HepG2 (cell line): Measurements from ENCODE around the gene LARP4. TPM values are rescaled to one million over a fixed set of nuclear protein-coding genes. Genes with fewer than 3 reads are reported as not detected.

Source experiments
- ARID2 ChIP-seq: sonication (generic); formaldehyde crosslinking; IDR thresholded peaks from 2 replicates; pipeline ENCODE4 v1.8.1; 2022; ENCODE audit warnings: mild to moderate bottlenecking, missing genetic modification reagents, borderline replicate concordance
- ARNT ChIP-seq: fragments of 450-650 bp; IDR thresholded peaks from 2 replicates; pipeline ENCODE4 v1.6.1; 2017
- ATF4 ChIP-seq, 2 experiments: fragments of 450-650 bp in 1 of 2; sonication (generic) in 1 of 2; formaldehyde crosslinking; IDR thresholded peaks; 2 replicates each; pipeline versions ENCODE4 v1.5.0 to v1.8.0; 2020 to 2022; ENCODE audit warnings: mild to moderate bottlenecking in 1 of 2, missing genetic modification reagents in 1 of 2
- BATF2 ChIP-seq: sonication (generic); formaldehyde crosslinking; IDR thresholded peaks from 2 replicates; pipeline ENCODE4 v1.8.0; 2022; ENCODE audit warnings: mild to moderate bottlenecking, missing genetic modification reagents, moderate library complexity
- GMEB2 ChIP-seq: IDR thresholded peaks from 2 replicates; pipeline ENCODE4 v1.6.1; 2016; ENCODE audit warnings: missing biosample characterization, missing genetic modification reagents, low read depth
- GPN1 ChIP-seq: sonication (generic); formaldehyde crosslinking; IDR thresholded peaks from 2 replicates; pipeline ENCODE4 v1.5.1; 2020; ENCODE audit warnings: missing genetic modification reagents, borderline replicate concordance
- MED8 ChIP-seq: sonication (generic); formaldehyde crosslinking; IDR thresholded peaks from 2 replicates; pipeline ENCODE4 v1.8.1; 2023; ENCODE audit warnings: mild to moderate bottlenecking, missing genetic modification reagents; ENCODE audit not compliant: insufficient replicate concordance
- MTA1 ChIP-seq: sonication (generic); formaldehyde crosslinking; IDR thresholded peaks from 2 replicates; pipeline ENCODE4 v1.4.0; 2020; ENCODE audit warnings: missing genetic modification reagents, mild to moderate bottlenecking, borderline replicate concordance
- MXI1 ChIP-seq: IDR thresholded peaks from 3 replicates; pipeline ENCODE4 v1.6.1; 2012; ENCODE audit warnings: low read depth, low read length, inconsistent platforms, borderline replicate concordance
- RBM22 ChIP-seq: fragments of 200-400 bp; formaldehyde crosslinking; optimal IDR thresholded peaks from 2 replicates; pipeline ENCODE3; 2017; ENCODE audit warnings: mild to moderate bottlenecking, low read length, moderate library complexity
- RELA ChIP-seq: sonication (generic); formaldehyde crosslinking; IDR thresholded peaks from 2 replicates; pipeline ENCODE4 v1.4.0; 2020; ENCODE audit warnings: missing genetic modification reagents
- RFX5 ChIP-seq: IDR thresholded peaks from 2 replicates; pipeline ENCODE4 v1.6.1; 2011; ENCODE audit warnings: low read depth, low read length, improper control_type of control experiment
- TCF12 ChIP-seq, 2 experiments: fragments of 450-650 bp in 1 of 2; sonication (generic) in 1 of 2; formaldehyde crosslinking in 1 of 2; IDR thresholded peaks; 2 replicates each; pipeline versions ENCODE4 v1.6.1 to v1.8.0; 2017 to 2022; ENCODE audit warnings: antibody characterized with exemption in 1 of 2, mild to moderate bottlenecking in 1 of 2, missing genetic modification reagents in 1 of 2, moderate library complexity in 1 of 2
- YEATS2 ChIP-seq: sonication (generic); formaldehyde crosslinking; IDR thresholded peaks from 2 replicates; pipeline ENCODE4 v1.4.0; 2020; ENCODE audit warnings: missing genetic modification reagents, borderline replicate concordance
- ZFP91 ChIP-seq: sonication (generic); formaldehyde crosslinking; IDR thresholded peaks from 2 replicates; pipeline ENCODE4 v1.9.0; 2022; ENCODE audit warnings: missing genetic modification reagents, mild to moderate bottlenecking, borderline replicate concordance
- ZNF510 ChIP-seq: sonication (generic); formaldehyde crosslinking; IDR thresholded peaks from 2 replicates; pipeline ENCODE4 v1.4.0; 2020; ENCODE audit warnings: low read depth, mild to moderate bottlenecking, missing genetic modification reagents
- ZNF724P ChIP-seq: sonication (generic); formaldehyde crosslinking; IDR thresholded peaks from 2 replicates; pipeline ENCODE4 v1.8.0; 2022; ENCODE audit warnings: missing genetic modification reagents, borderline replicate concordance
- ZNF83 ChIP-seq: sonication (generic); formaldehyde crosslinking; IDR thresholded peaks from 2 replicates; pipeline ENCODE4 v1.4.0; 2020; ENCODE audit warnings: missing genetic modification reagents, mild to moderate bottlenecking, borderline replicate concordance
- polyA plus RNA-seq, 8 experiments: library from polyadenylated mRNA; depleted of rRNA in 3 of 8; stranded (reverse) in 7 of 8; unstranded in 1 of 8; fragments of >200 nt; fragmentation: Illumina TruSeq in 4 of 8; extraction: Trizol in 4 of 8; gene quantifications; 2 replicates each; pipeline versions ENCODE4 v1.2.1 to v1.2.3, GENCODE V29; 2011 to 2016; ENCODE audit warnings: low read depth in 4 of 8, missing spikeins in 1 of 8, mixed read lengths in 1 of 8; ENCODE audit not compliant: insufficient read depth in 1 of 8
- total RNA-seq, 5 experiments: library from RNA; depleted of rRNA; stranded (reverse); fragments of >200 nt; fragmentation: Illumina TruSeq; extraction: Trizol; gene quantifications; 2 replicates each; pipeline ENCODE4 v1.2.3, GENCODE V29; 2016; ENCODE audit warnings: low read depth in 1 of 5
- TF ChIP-seq, protein P1 (sequence below): IDR thresholded peaks from 2 replicates; pipeline ENCODE4 v1.6.1; 2018; ENCODE audit warnings: missing genetic modification reagents, mild to moderate bottlenecking, missing compliant biosample characterization

LARP4 gene
- total and polyA plus RNA-seq, 2 of the 13 experiments (the other 11 are each of a cell fraction or from before 2014, with no cell fraction given), result 16.4 to 42.7 TPM

- peak; percentile 96 for TF ChIP-seq ZFP91
- TF ChIP-seq ATF4 (CRISPR knock-in tag; IDR thresholded peaks at IDR 0.05), result peak in 1 of 2 experiments; percentile 36; a peak in 1 of 4 replicates
- TF ChIP-seq GMEB2 (CRISPR knock-in tag), result no peak
- peak; percentile 16; the same call in 1 of the 2 replicates for TF ChIP-seq ZNF83
- no peak for TF ChIP-seq ARNT
- TF ChIP-seq RBM22, result no peak
- no peak; the same call in 1 of the 2 replicates for TF ChIP-seq MTA1 (CRISPR knock-in tag)
- TF ChIP-seq ARID2 (CRISPR knock-in tag), result no peak
- no peak for TF ChIP-seq ZNF510 (CRISPR knock-in tag)
- TF ChIP-seq TCF12 (IDR thresholded peaks at IDR 0.05), result no peak
- TF ChIP-seq TCF12 (CRISPR knock-in tag; IDR thresholded peaks at IDR 0.05), result no peak
- no peak for TF ChIP-seq MED8 (CRISPR knock-in tag)
- peak; percentile 34; the same call in 1 of the 2 replicates for TF ChIP-seq GPN1 (CRISPR knock-in tag)
- peak; percentile 73; the same call in 2 of the 3 replicates for TF ChIP-seq MXI1
- TF ChIP-seq YEATS2, result peak; percentile 79; the same call in 1 of the 2 replicates
- no peak for TF ChIP-seq RELA (CRISPR knock-in tag)
- TF ChIP-seq ZNF724P (CRISPR knock-in tag), result no peak
- peak; percentile 82; the same call in 1 of the 2 replicates for TF ChIP-seq BATF2 (CRISPR knock-in tag)
- TF ChIP-seq, protein P1, sequence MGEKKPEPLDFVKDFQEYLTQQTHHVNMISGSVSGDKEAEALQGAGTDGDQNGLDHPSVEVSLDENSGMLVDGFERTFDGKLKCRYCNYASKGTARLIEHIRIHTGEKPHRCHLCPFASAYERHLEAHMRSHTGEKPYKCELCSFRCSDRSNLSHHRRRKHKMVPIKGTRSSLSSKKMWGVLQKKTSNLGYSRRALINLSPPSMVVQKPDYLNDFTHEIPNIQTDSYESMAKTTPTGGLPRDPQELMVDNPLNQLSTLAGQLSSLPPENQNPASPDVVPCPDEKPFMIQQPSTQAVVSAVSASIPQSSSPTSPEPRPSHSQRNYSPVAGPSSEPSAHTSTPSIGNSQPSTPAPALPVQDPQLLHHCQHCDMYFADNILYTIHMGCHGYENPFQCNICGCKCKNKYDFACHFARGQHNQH (CRISPR knock-in tag), result peak; percentile 9; the same call in 1 of the 2 replicates
- no peak for TF ChIP-seq RFX5
Measured at GRCh38 chr12:50400638-50401499, at the start of gene LARP4 (continued).
